ENCODE data around the gene CDPF1.

- no peak for TF ChIP-seq CTCF (conservative IDR thresholded peaks at IDR 0.05)
- no peak for TF ChIP-seq ZFX (IDR thresholded peaks at IDR 0.05)
Measured at GRCh38 chr22:46240907-46241306, 9.2 kb downstream of the CDPF1 start.
